GM12865 (cell line): ENCODE results near the gene KRTAP4-16.
"Not testable (repeated sequence)": the region's sequence is repeated elsewhere in the genome, so short reads cannot be mapped to it uniquely, and the experiment has no call there.

Experiments used
- DNase-seq: peaks from one replicate; pipeline ENCODE4 v3.0.0; 2010; ENCODE audit warnings: low read depth
- H3K4me3 ChIP-seq: 2 replicates; pipeline ENCODE4 v1.5.1; 2011; ENCODE audit warnings: mild to moderate bottlenecking, low read depth, low read length, control low read depth
- TF ChIP-seq, protein P1 (sequence below): IDR thresholded peaks from 2 replicates; pipeline ENCODE4 v1.5.1; 2011; ENCODE audit warnings: low read length, control low read depth, low read depth, inconsistent platforms; ENCODE audit not compliant: insufficient read depth; ENCODE audit errors: missing control alignments

The KRTAP4-16 gene

GRCh38 chr17:41111151-41111885 lies 9.3 kb upstream of the KRTAP4-16 start:
- TF ChIP-seq, protein P1, sequence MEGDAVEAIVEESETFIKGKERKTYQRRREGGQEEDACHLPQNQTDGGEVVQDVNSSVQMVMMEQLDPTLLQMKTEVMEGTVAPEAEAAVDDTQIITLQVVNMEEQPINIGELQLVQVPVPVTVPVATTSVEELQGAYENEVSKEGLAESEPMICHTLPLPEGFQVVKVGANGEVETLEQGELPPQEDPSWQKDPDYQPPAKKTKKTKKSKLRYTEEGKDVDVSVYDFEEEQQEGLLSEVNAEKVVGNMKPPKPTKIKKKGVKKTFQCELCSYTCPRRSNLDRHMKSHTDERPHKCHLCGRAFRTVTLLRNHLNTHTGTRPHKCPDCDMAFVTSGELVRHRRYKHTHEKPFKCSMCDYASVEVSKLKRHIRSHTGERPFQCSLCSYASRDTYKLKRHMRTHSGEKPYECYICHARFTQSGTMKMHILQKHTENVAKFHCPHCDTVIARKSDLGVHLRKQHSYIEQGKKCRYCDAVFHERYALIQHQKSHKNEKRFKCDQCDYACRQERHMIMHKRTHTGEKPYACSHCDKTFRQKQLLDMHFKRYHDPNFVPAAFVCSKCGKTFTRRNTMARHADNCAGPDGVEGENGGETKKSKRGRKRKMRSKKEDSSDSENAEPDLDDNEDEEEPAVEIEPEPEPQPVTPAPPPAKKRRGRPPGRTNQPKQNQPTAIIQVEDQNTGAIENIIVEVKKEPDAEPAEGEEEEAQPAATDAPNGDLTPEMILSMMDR = no peak
- no peak overlapping the region for H3K4me3 ChIP-seq
- DNase-seq = no peak

GRCh38 chr17:41108728-41109386 lies 6.8 kb upstream of the KRTAP4-16 start:
- H3K4me3 ChIP-seq = not testable (repeated sequence)

GRCh38 chr17:41107941-41108450 lies 6.0 kb upstream of the KRTAP4-16 start:
- no peak for DNase-seq
- TF ChIP-seq, protein P1 = no peak
- no peak overlapping the region for H3K4me3 ChIP-seq

More at GRCh38 chr17:41108728-41109386, 6.8 kb upstream of the KRTAP4-16 start:
- DNase-seq = not testable (repeated sequence)

GRCh38 chr17:41105347-41105746 lies 3.3 kb upstream of the KRTAP4-16 start, which contains the start of gene KRTAP4-9:
Gene KRTAP4-9, plus strand, starts transcription at chr17:41105389. Its CDS starts 0 bp downstream, at chr17:41105389.
- DNase-seq, H3K4me3 ChIP-seq: not testable (repeated sequence)

GRCh38 chr17:41104386-41105038 lies 2.5 kb upstream of the KRTAP4-16 start:
- not testable (repeated sequence) for H3K4me3 ChIP-seq, DNase-seq

DNA sequence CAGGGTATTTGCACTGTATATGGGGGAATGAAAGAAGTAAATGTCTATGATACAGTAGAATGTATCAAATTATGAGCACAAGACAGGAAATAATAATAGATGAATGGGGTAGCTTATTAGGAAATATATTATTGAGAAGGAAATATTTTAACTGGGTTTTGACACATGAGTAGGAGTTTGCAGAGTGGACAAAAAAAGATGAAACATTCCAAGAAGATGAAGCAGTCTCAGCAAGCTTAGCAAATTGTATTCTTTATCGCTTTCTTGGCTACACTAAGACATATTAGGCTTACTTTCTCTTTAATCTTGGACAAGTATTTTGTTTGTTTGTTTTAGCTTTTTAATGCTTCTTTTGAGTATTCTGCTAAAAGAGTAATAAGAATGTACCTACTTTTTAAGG lies 1.9 kb upstream of the KRTAP4-16 start:
- no peak overlapping the region for H3K4me3 ChIP-seq
- TF ChIP-seq, protein P1 = no peak
- no peak for DNase-seq

DNA sequence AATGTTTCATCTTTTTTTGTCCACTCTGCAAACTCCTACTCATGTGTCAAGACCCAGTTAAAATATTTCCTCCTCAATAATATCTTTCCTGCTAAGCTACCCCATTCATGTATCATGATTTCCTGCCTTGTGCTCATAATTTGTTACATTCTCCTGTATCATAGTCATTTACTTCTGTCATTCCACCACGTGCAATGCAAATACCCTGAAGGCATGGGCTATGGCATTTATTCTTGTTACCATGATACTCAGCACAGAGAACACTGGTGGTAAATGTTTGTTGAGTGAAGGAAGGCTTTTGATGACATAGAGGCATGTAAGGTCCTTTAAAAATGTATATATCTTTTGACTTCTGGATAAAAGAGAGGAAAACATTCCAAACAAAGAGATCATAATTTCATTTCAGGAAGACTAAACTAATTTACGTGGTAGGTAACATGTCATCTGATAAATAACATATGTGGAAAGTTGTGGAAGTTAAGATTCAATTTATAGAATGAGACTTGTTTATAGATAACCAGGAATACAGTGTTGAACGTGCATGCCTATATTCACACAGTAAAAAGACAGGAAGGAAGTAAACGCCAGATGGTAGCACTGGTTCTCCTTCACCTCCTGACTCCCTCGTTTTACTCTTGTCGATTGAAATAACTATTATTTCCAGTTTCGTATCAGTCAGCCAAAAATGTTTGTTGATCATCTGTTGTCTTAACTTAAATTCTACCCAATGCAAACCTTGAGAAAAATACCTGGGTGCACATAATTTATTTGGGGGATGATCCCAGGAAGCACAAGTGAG lies 2.1 kb downstream of the KRTAP4-16 start:
- DNase-seq, H3K4me3 ChIP-seq: not testable (repeated sequence)

GRCh38 chr17:41098481-41098880 lies 3.5 kb downstream of the KRTAP4-16 start:
- TF ChIP-seq, protein P1 = no peak
- no peak overlapping the region for H3K4me3 ChIP-seq
- DNase-seq = no peak
